HG02981 (cell line): ENCODE data around the gene CCDC92B.
"Not testable (repeated sequence)": the region's sequence is repeated elsewhere in the genome, so short reads cannot be mapped to it uniquely, and the experiment has no call there.

Source experiments
- ATAC-seq: cut with Tn5 transposase; IDR thresholded peaks from one replicate; pipeline ENCODE4 v1.9.1; 2021; ENCODE audit warnings: mild to moderate bottlenecking, moderate library complexity; ENCODE audit not compliant: unreplicated experiment

The CCDC92B gene

DNA sequence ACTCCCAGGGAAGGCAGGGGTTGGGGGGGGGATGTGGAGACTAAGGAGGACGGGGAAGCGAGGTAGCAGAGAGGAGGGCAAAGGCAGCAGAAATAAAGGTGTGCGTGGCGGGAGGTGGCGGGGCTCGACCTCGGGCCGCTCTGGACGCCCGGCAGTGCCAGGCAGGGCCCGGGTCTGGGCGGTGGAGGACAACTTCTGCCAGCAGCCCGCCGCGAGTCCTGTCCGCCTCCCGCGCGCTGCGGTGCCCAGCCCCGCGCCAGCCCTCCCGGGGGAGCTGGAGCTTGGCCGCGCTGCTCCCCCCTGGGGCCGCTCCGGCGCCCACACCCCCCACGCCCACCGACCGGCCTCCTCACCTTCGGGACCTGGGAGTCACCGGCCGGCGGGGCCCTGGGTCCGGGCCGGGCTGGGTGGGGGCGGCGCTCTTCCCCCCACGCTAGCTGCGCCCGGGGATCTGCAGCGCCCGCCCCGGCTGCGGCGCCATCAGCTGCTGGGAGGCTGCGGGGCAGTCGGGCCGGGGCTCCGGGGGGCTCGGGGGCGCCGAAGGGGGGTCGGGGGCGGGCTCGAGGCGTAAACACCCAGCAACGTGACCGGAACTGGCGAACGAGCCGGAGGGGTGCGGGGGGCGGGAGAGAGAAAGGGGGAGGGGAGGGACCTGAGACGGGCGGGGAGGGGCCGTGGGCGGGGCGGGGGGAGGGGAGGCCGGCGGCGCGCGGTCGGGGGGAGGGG, at the start of gene CCDC92B:
CCDC92B (minus strand) TSS at position 595 of the 726 bp plus-strand sequence. CDS start 14,507 bp downstream, outside the sequence.
- no peak for ATAC-seq

- ATAC-seq, result no peak
These were observed 49.2 kb upstream of the CCDC92B start for GRCh38 chr17:2798678-2799077.

DNA sequence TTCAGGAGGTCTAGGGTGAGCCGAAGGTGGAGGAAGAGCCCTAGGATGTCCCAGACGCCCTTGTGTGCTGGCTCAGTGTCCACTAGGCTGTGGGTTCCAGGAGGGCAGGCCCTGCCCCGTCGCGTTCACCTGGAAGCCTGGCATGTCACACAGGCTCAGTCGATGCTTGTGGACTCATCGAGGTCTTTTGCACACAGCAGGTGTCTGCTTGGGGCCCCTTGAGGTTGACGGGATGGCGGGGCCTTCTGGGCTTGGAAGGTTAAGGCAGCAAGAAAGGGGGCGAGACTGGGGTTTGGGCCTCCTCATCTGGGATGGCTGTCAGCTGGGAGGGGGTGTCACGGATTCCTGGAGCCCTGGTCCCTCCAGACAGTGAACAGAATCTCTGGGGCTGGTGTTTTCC, 48.7 kb upstream of the CCDC92B start:
- ATAC-seq, result no peak

DNA sequence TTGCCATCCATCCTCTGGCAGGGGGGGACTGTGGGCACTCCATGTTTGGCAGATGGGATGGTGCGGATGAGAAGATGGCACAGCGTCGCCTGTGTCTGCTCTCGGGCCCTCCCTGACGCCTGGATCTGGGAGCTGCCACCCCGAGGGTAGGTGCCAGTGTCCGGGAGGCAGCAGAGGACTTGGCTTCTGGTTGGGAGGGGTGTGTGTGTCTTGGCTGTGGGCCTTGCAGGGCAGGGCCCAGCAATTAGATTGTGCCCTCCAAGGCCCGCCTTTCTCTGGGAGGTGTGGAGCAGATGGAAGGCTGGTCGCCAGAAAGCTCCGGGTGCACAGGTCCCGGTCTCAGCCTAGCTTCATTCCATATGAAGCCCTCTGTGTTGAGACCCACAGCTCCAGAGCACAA, 48.2 kb upstream of the CCDC92B start:
- ATAC-seq, result no peak

DNA sequence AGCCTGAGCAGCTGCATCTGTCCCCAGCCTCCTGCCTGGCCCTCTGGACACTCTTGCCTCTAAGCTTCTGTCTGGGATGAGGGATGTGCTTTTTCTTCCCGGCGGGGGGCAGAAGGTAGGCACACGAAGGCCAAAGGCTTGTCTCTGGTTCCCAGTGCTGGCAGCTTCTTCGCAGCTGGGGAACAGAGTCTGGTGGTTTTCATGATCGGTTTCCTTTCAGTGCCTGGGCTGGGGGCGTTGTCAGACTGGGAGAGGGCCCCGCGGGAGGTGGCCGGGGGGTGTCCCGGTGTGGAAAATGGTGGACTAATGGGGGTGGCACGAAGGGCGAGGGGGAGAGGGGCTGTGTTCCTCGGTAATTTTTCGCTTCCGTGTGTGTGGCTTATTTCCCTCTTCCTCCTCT, 47.8 kb upstream of the CCDC92B start:
- ATAC-seq, result no peak

DNA sequence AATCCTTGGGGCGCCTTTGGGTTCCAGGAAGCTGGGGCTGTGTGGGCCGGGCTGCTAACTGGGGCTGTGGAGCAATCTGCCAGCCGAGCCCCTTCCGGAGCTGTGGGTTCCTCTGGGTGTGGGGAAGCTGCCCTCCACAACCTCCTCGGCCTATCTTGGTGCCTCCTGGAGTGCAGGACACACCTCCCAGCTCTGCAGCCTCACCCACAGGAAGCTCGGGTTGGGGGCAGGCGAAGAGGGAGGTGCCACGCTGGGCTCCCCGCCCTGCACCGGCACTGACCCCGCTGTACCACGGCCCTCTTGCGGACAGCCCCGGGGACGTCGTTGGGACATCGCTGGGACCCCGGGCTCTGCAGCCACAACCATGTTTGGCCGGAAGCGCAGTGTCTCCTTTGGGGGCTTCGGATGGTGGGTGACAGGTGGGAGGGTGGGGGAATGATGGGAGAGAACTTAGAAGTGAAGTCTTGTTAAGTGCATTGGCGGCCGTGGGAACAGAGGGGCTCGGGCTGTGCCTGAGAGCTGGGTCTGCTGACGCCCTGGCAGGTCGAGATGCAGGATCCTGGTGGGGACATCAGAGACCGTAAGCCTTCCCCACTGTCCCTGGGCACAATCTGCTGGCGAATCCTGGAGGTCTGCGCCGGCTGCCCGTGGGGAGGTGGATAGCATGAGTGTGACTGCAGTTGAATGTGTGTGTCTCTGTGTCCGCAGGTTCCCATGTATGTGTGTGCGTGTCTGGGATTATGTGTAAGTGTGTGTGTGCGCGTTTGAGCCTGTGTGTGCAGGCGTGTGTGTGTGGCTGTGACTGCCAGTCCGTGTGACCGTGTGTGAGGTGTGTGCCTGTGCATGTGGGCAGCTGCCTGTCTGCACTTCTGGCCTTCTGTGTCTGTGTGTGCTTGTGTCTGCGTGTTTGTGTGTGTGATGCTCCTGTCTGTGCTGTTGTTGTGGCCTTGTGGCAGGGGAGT, 47.0 kb upstream of the CCDC92B start, which contains the start of gene RAP1GAP2:
RAP1GAP2 (plus strand) TSS at position 275 of the 962 bp plus-strand sequence; CDS start at position 365, 90 bp downstream.
- ATAC-seq, result no peak

DNA sequence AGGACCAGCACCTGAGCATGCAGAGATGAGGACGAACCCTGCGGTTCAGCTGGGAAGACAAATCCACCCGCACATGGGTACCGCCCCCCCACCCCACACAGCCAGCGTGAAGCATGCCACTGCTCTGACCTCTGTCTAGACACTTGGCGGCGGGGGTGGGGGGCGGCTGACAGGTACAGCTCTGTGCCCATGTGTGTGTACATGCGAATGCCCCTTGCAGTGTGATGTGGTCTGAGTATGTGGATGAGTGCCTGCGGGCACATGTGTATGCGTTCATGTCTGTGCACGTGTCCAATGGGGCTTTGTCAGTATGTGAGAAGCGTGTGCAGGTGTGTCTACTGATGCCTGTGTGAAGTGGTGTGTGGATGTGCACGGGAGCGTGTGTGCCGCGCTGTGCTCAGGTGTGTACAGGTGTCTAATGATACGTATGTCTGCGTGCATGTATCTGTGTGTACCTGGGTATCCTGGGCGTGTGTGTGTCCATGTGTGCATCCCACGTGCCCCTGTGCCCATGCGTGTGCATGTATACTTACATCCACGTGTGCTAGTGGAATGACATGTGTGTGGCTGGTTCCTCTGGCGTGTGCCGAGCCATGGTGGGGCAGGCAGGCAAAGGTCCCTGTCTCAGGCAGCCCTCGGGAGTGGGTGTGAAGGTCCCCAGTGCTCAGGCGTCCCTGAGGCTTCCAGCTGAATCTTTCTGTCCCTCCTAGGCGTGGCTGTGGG, 46.1 kb upstream of the CCDC92B start:
- no peak for ATAC-seq

- no peak for ATAC-seq
These were observed 44.8 kb upstream of the CCDC92B start for GRCh38 chr17:2794111-2794803.

- ATAC-seq, result no peak
These were observed 43.1 kb upstream of the CCDC92B start for GRCh38 chr17:2792366-2793169.

- no peak for ATAC-seq
These were observed 40.2 kb upstream of the CCDC92B start for GRCh38 chr17:2789700-2790099.

- peak; percentile 79 for ATAC-seq
These were observed 36.9 kb upstream of the CCDC92B start for GRCh38 chr17:2786176-2786881.

DNA sequence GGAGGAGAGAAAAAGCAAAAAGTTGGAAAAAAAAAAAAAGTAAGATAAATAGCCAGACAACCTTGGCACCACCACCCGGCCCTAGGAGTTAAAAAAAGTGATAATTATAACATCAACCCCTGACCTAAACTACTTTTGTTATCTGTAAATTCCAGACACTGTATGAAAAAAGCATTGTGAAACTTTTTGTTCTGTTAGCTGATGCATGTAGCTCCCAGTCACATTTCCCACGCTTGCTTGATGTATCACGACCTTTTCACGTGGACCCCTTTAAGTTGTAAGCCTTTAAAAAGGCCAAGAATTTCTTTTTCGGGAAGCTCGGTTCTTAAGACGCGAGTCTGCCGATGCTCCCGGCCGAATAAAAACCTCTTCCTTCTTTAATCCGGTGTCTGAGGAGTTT, 35.9 kb upstream of the CCDC92B start:
- not testable (repeated sequence) for ATAC-seq

DNA sequence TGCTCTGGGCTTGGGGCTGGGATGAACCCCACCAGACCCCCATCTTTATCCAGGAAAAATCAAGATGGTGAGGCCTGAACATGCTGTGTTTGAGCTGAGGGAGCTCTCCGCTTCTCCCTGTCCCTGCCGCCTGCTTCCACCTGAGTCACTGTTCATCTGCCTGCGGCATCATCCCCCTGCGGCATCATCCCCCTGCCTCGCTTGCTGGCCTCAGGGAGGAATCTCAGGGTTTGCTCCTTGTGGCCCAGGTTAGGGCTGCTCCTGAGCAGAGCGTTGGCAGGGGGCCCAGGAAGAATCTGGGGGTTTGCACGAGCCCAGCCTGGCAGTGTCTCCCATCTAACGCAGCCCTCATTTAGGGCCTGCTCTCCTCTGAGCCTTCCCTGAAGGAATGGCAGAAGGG, 35.4 kb upstream of the CCDC92B start:
- ATAC-seq, result no peak

- no peak for ATAC-seq
These were observed 34.0 kb upstream of the CCDC92B start for GRCh38 chr17:2783310-2784030.

DNA sequence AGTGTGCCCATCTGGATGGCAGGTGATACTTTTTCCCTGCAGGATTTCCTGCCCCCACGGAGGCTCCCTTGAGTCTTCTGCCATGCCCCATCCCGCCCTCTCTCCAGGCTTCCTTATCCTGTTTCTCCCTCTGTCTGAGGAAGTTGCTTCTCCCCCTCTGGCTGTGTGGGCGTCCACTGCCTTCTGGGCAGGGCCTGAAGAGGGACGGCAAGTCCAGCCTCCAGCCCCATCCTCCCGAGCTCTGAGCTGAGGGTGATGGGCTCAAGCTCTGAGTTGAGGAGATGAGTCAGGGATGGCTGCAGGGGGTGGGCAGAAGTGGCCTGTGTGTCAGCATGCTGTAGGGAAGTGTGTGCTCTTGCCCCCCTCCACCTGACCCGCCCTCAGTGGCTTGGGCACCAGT, 32.6 kb upstream of the CCDC92B start:
- ATAC-seq, result no peak

- not testable (repeated sequence) for ATAC-seq
These were observed 32.1 kb upstream of the CCDC92B start for GRCh38 chr17:2781598-2781997.

DNA sequence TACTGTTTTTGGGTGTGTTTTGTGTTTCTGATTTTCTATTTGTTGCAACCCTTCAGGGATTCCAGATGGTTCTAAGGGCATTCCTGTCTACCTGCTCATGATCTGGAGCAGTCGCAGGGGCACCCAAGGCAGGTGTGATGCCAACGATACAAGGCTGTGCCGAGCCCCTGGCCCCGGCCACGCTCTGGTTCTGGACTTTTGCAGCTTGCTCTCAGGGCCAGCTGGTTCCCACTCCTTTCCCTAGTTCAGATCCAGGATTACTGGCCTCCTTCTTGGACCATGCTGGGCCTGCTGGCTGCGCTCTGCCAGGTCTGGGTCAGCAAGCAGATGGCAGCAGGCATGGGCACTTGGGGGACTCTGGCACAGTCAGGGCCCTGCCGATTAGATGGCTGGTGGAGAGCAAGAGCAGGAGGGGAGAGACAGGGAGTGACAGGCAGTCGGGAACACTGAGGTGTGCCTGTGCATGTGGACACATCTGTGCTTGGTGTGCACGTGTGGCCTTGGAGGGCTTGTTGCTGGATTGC, 31.5 kb upstream of the CCDC92B start:
- no peak for ATAC-seq

DNA sequence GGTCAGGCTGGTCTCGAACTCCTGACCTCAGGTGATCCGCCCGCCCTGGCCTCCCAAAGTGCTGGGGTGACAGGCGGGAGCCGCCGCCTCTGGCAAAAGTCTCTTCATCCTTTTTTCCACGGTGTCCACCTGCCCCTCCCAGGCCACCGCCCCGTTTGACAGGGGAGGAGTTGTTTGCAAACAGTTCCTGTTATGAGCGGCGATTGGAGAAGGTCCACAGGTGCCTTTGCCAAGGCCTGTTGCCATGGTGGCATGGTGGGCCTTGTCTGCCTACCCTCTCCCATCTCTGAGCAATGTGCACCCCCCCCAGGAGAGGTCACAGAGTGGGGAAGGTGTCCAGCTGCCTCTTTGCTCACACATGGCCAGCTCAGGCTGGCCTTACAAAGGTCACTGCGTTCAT, 30.8 kb upstream of the CCDC92B start:
- no peak for ATAC-seq
